Thyroid gland (tissue), 4 donors: ENCODE results near the gene GLIPR1L2.
"Not testable (repeated sequence)": the region's sequence is repeated elsewhere in the genome, so short reads cannot be mapped to it uniquely, and the experiment has no call there.

ENCODE experiments used
- CTCF ChIP-seq, 6 experiments: fragments of 200-600 bp in 3 of 6; fragments of 450-650 bp in 3 of 6; sonication (generic) in 3 of 6; IDR thresholded peaks; one replicate each; pipeline ENCODE4 v1.5.1; 2016 to 2019; ENCODE audit warnings: antibody characterized with exemption in 6 of 6, mild to moderate bottlenecking in 2 of 6, inconsistent platforms in 1 of 6, moderate library complexity in 1 of 6
- POLR2A ChIP-seq, 2 donors: fragments of 450-650 bp; IDR thresholded peaks; one replicate each; pipeline ENCODE4 v1.6.1; 2017; ENCODE audit warnings: antibody characterized with exemption in 2 of 2, mild to moderate bottlenecking in 2 of 2, moderate library complexity in 1 of 2

- not testable (repeated sequence) for TF ChIP-seq POLR2A, CTCF (IDR thresholded peaks at IDR 0.05)
These were observed 54.2 kb downstream of the GLIPR1L2 start for GRCh38 chr12:75445137-75445507.
